NB4 (cell line): Measurements from ENCODE around the gene CYP11A1.

Source experiments
- CTCF ChIP-seq: IDR thresholded peaks from one replicate; pipeline ENCODE4 v1.5.1; 2012; ENCODE audit warnings: low read depth, low read length
- MAX ChIP-seq: IDR thresholded peaks from 2 replicates; pipeline ENCODE4 v1.6.1; 2011; ENCODE audit warnings: low read depth, low read length
- MYC ChIP-seq: IDR thresholded peaks from 2 replicates; pipeline ENCODE4 v1.6.1; 2011; ENCODE audit warnings: low read depth, low read length
- POLR2A ChIP-seq: IDR thresholded peaks from 2 replicates; pipeline ENCODE4 v1.6.1; 2011; ENCODE audit warnings: mild to moderate bottlenecking; ENCODE audit not compliant: insufficient read length; ENCODE audit errors: extremely low read depth

- no peak for TF ChIP-seq CTCF
- no peak for TF ChIP-seq POLR2A
- no peak for TF ChIP-seq MAX
- TF ChIP-seq MYC: no peak
Measured at GRCh38 chr15:74365598-74366445, 1.6 kb downstream of the CYP11A1 start.
